Lower leg skin (tissue), 4 donors: Measurements from ENCODE around the gene NIPSNAP3A. TPM values are rescaled to one million over a fixed set of nuclear protein-coding genes. Genes with fewer than 3 reads are reported as not detected.

Experiments
- DNase-seq, 2 donors: peaks; one replicate each; pipeline ENCODE4 v3.0.0-alpha.2; 2019; ENCODE audit warnings: low spot score in 2 of 2
- H3K4me3 ChIP-seq: fragments of 200-600 bp; sonication (generic); 2 replicates; pipeline ENCODE4 v1.5.1; 2017; ENCODE audit warnings: mild to moderate bottlenecking, low read depth; ENCODE audit not compliant: poor library complexity, severe bottlenecking
- CTCF ChIP-seq, 3 donors: fragments of 450-650 bp; IDR thresholded peaks; one replicate each; pipeline ENCODE4 v1.5.1; 2016; ENCODE audit warnings: antibody characterized with exemption in 3 of 3, mild to moderate bottlenecking in 3 of 3, moderate library complexity in 2 of 3
- POLR2A ChIP-seq, 2 donors: fragments of 450-650 bp; IDR thresholded peaks; one replicate each; pipeline ENCODE4 v1.6.1; 2016 to 2017; ENCODE audit warnings: antibody characterized with exemption in 2 of 2, mild to moderate bottlenecking in 1 of 2, moderate library complexity in 1 of 2
- WGBS, 2 donors: methylation state at CpG; one replicate each; pipeline ENCODE4 v1.1.5; 2018; 5-methylcytosine and 5-hydroxymethylcytosine counted together
- intact Hi-C: fragments of 100-400 bp; cut with DNase I; formaldehyde crosslinking; loops from one replicate; pipeline ENCODE4 v1.15.0; 2023; ENCODE audit warnings: low total_unique reads
- total RNA-seq, 4 donors: library from RNA; depleted of rRNA; stranded (reverse); fragments of >200 nt; gene quantifications; one replicate each; pipeline ENCODE4 v1.1.0, GENCODE V29; 2016

Gene NIPSNAP3A
- total RNA-seq, 4 donors from 2014 or later = 22.0 to 30.1 (median 26.0) TPM

- 18 to 31% methylated on average over 1 of the region's 1 CpG for WGBS, 2 donors
- no peak overlapping the region for H3K4me3 ChIP-seq
- intact Hi-C loops = no loop called here
- TF ChIP-seq CTCF (IDR thresholded peaks at IDR 0.05) (no peak), POLR2A (IDR thresholded peaks at IDR 0.05) (no peak)
- no peak for DNase-seq
Observed at GRCh38 chr9:104740621-104741020, 6.9 kb upstream of the NIPSNAP3A start.

GRCh38 chr9:104743376-104743985, 4.0 kb upstream of the NIPSNAP3A start:
- TF ChIP-seq CTCF (IDR thresholded peaks at IDR 0.05) (peak in 1 of 3 donors; percentile 21), POLR2A (IDR thresholded peaks at IDR 0.05) (no peak)
- 26 to 36% methylated on average over 7 of the region's 7 CpGs for WGBS, 2 donors
- intact Hi-C loops = no loop called here
- no peak overlapping the region for H3K4me3 ChIP-seq
- no peak for DNase-seq

- DNase-seq = no peak
- 82 to 84% methylated on average over 1 of the region's 1 CpG for WGBS, 2 donors
- intact Hi-C loops = no loop called here
- TF ChIP-seq CTCF (IDR thresholded peaks at IDR 0.05) = no peak
- TF ChIP-seq POLR2A (IDR thresholded peaks at IDR 0.05) = no peak
- no peak overlapping the region for H3K4me3 ChIP-seq
Observed at GRCh38 chr9:104745852-104746251, 1.6 kb upstream of the NIPSNAP3A start.

GRCh38 chr9:104746285-104746684, 1.2 kb upstream of the NIPSNAP3A start:
- intact Hi-C loops = no loop called here
- no peak for DNase-seq
- no peak for TF ChIP-seq POLR2A (IDR thresholded peaks at IDR 0.05)
- TF ChIP-seq CTCF (IDR thresholded peaks at IDR 0.05) = no peak
- H3K4me3 ChIP-seq = no peak overlapping the region
- 82 to 91% methylated on average over 2 of the region's 2 CpGs for WGBS, 2 donors

GRCh38 chr9:104746798-104747197, 685 bp upstream of the NIPSNAP3A start:
- TF ChIP-seq POLR2A (IDR thresholded peaks at IDR 0.05) (no peak), CTCF (IDR thresholded peaks at IDR 0.05) (no peak)
- DNase-seq = no peak
- 8 to 15% methylated on average over 1 of the region's 1 CpG for WGBS, 2 donors
- H3K4me3 ChIP-seq = no peak overlapping the region
- intact Hi-C loops = no loop called here

- intact Hi-C loops = no loop called here
- 0 to 2% methylated on average over 9 of the region's 9 CpGs for WGBS, 2 donors
- H3K4me3 ChIP-seq = peak overlapping the region; percentile 72
- no peak for DNase-seq
- TF ChIP-seq POLR2A (IDR thresholded peaks at IDR 0.05) (no peak), CTCF (IDR thresholded peaks at IDR 0.05) (no peak)
Observed at GRCh38 chr9:104747245-104747564, 278 bp upstream of the NIPSNAP3A start.
